Mammary epithelial cell (primary cell): ENCODE measurements around the gene BANP.
"Not testable (repeated sequence)": the region's sequence is repeated elsewhere in the genome, so short reads cannot be mapped to it uniquely, and the experiment has no call there.

Experiments used
- CTCF ChIP-seq, 2 donors: IDR thresholded peaks in 1 of 2; conservative IDR thresholded peaks in 1 of 2; 2 replicates each; pipeline ENCODE4 v1.5.1; 2011 to 2012; ENCODE audit warnings: inconsistent platforms in 2 of 2, low read length in 2 of 2, mild to moderate bottlenecking in 2 of 2, control low read depth in 1 of 2, low read depth in 1 of 2; ENCODE audit not compliant: insufficient read depth in 1 of 2; ENCODE audit errors: extremely low read depth in 1 of 2
- EZH2 ChIP-seq: IDR thresholded peaks from 2 replicates; pipeline ENCODE4 v1.6.1; 2012; ENCODE audit warnings: low read length, inconsistent platforms, borderline replicate concordance

- not testable (repeated sequence) for TF ChIP-seq CTCF (conservative IDR thresholded peaks at IDR 0.05 in 1 of 2, IDR thresholded peaks at IDR 0.05 in 1 of 2; ENCODE audit: extremely low read depth in 1 of 2, insufficient read depth in 1 of 2, low read depth in 1 of 2, low read length in 2 of 2); EZH2
These were observed 39.0 kb downstream of the BANP start for GRCh38 chr16:87990254-87990653.
